ENCODE results near the gene CHCT1.
"Not testable (repeated sequence)": the region's sequence is repeated elsewhere in the genome, so short reads cannot be mapped to it uniquely, and the experiment has no call there.

- TF ChIP-seq, protein P1, sequence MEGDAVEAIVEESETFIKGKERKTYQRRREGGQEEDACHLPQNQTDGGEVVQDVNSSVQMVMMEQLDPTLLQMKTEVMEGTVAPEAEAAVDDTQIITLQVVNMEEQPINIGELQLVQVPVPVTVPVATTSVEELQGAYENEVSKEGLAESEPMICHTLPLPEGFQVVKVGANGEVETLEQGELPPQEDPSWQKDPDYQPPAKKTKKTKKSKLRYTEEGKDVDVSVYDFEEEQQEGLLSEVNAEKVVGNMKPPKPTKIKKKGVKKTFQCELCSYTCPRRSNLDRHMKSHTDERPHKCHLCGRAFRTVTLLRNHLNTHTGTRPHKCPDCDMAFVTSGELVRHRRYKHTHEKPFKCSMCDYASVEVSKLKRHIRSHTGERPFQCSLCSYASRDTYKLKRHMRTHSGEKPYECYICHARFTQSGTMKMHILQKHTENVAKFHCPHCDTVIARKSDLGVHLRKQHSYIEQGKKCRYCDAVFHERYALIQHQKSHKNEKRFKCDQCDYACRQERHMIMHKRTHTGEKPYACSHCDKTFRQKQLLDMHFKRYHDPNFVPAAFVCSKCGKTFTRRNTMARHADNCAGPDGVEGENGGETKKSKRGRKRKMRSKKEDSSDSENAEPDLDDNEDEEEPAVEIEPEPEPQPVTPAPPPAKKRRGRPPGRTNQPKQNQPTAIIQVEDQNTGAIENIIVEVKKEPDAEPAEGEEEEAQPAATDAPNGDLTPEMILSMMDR (IDR thresholded peaks at IDR 0.05), result not testable (repeated sequence)
- not testable (repeated sequence) for TF ChIP-seq POLR2A (IDR thresholded peaks at IDR 0.05)
Measured at GRCh38 chr17:60378187-60378586, 44.1 kb upstream of the CHCT1 start.
